Panc1 (cell line): ENCODE data around the gene OR14I1. TPM values are rescaled to one million over a fixed set of nuclear protein-coding genes. Genes with fewer than 3 reads are reported as not detected.

Experiments
- ATAC-seq: fragments of 200-7000 bp; cut with Tn5 transposase; 2 replicates; pipeline ENCODE4 v1.9.1; 2020; ENCODE audit warnings: mild to moderate bottlenecking, moderate library complexity
- BruUV-seq: library from RNA; stranded (reverse); fragments of 400-500 nt; replicated peaks from 2 replicates; lab custom pipeline; 2021; lab: Mats Ljungman, UMichigan
- CTCF ChIA-PET: fragments of 300-600 bp; sonication (Branson Sonifier 250); formaldehyde crosslinking; loops from one replicate; lab custom pipeline; 2022; ENCODE audit warnings: antibody characterized with exemption; lab: Charles Lee
- POLR2A ChIA-PET: fragments of 300-600 bp; sonication (Branson Sonifier 250); formaldehyde crosslinking; loops from one replicate; lab custom pipeline; 2022; ENCODE audit warnings: antibody characterized with exemption; lab: Charles Lee
- DNase-seq: peaks from one replicate; pipeline ENCODE4 v3.0.0-alpha.2; 2010; ENCODE audit warnings: low read depth, low spot score
- H3K27ac ChIP-seq: 2 replicates; pipeline ENCODE4 v1.5.1; 2011; ENCODE audit warnings: mild to moderate bottlenecking, low read length, inconsistent platforms
- H3K27me3 ChIP-seq: fragments of 200-500 bp; sonication (Bioruptor generic); 2 replicates; pipeline ENCODE4 v1.6.0; 2014; ENCODE audit warnings: low read length, inconsistent platforms; ENCODE audit not compliant: control insufficient read depth, insufficient read depth
- H3K36me3 ChIP-seq: fragments of 200-500 bp; sonication (Bioruptor generic); 2 replicates; pipeline ENCODE4 v1.5.1; 2014; ENCODE audit warnings: inconsistent platforms, mild to moderate bottlenecking, low read length, moderate library complexity; ENCODE audit not compliant: control insufficient read depth, insufficient read depth
- H3K4me1 ChIP-seq: 2 replicates; pipeline ENCODE4 v1.5.1; 2011; ENCODE audit warnings: inconsistent platforms, mild to moderate bottlenecking, low read length, moderate library complexity; ENCODE audit not compliant: control insufficient read depth, insufficient read depth
- H3K4me3 ChIP-seq, 2 experiments: 2 replicates each; pipeline ENCODE4 v1.5.1; 2011 to 2012; ENCODE audit warnings: low read depth in 2 of 2, low read length in 2 of 2, mild to moderate bottlenecking in 2 of 2, inconsistent platforms in 1 of 2, moderate library complexity in 1 of 2
- H3K9me3 ChIP-seq: fragments of 200-500 bp; sonication (Bioruptor generic); 2 replicates; pipeline ENCODE4 v1.5.1; 2014; ENCODE audit warnings: low read depth, mild to moderate bottlenecking, inconsistent platforms, low read length, moderate library complexity; ENCODE audit not compliant: control insufficient read depth, insufficient read depth
- CTCF ChIP-seq: fragments of 450-650 bp; IDR thresholded peaks from 2 replicates; pipeline ENCODE4 v1.5.1; 2017; ENCODE audit warnings: mild to moderate bottlenecking
- POLR2AphosphoS5 ChIP-seq: IDR thresholded peaks from 2 replicates; pipeline ENCODE4 v1.6.1; 2012; ENCODE audit warnings: mild to moderate bottlenecking, low read depth, low read length, moderate library complexity
- REST ChIP-seq, 2 experiments: IDR thresholded peaks; 2 replicates each; pipeline ENCODE4 v1.6.1; 2011 to 2012; ENCODE audit warnings: low read depth in 2 of 2, control low read depth in 1 of 2, low read length in 1 of 2, mild to moderate bottlenecking in 1 of 2, moderate library complexity in 1 of 2; ENCODE audit not compliant: insufficient read depth in 1 of 2
- SIN3A ChIP-seq: IDR thresholded peaks from 2 replicates; pipeline ENCODE4 v1.6.1; 2012; ENCODE audit warnings: low read depth, mild to moderate bottlenecking, low read length, moderate library complexity, borderline replicate concordance; ENCODE audit not compliant: insufficient read depth
- TCF7L2 ChIP-seq: IDR thresholded peaks from 2 replicates; pipeline ENCODE4 v1.6.1; 2011; ENCODE audit warnings: mild to moderate bottlenecking, low read depth, low read length, inconsistent platforms
- in situ Hi-C: cut with HindIII; loops from 2 replicates; pipeline ENCODE4 v1.10.0; 2016; ENCODE audit warnings: low sequenced_read_pairs, low pct_unique_long_range_greater_than_20kb
- intact Hi-C: fragments of 100-400 bp; cut with micrococcal nuclease; formaldehyde crosslinking; loops from one replicate; pipeline ENCODE4 v1.10.0; 2022; ENCODE audit not compliant: unreplicated experiment
- total RNA-seq: library from RNA; stranded (reverse); gene quantifications from one replicate; pipeline ENCODE4 v1.2.1, GENCODE V29; 2021; ENCODE audit not compliant: unreplicated experiment

The OR14I1 gene
- total RNA-seq, 1 experiment from 2014 or later: not detected

GRCh38 chr1:248737457-248737856 is 34.9 kb upstream of the OR14I1 start:
- no peak for DNase-seq
- H3K27ac ChIP-seq: no peak overlapping the region
- POLR2A ChIA-PET: no interaction called here
- in situ Hi-C loops: no loop called here
- H3K4me1 ChIP-seq: no peaks in the 10 kb centered on the region
- intact Hi-C loops: no loop called here
- H3K9me3 ChIP-seq: 0 out of 2 replicates have a peak, but pooled peaks cover 2% of the 10 kb centered on the region
- H3K4me3 ChIP-seq: no peak overlapping the region
- ATAC-seq: no peak
- BruUV-seq: no TSS peak
- no peaks in the 10 kb centered on the region for H3K36me3 ChIP-seq
- TF ChIP-seq TCF7L2 (no peak), SIN3A (no peak), POLR2AphosphoS5 (no peak), REST (IDR thresholded peaks at IDR 0.05; ENCODE audit: insufficient read depth in 1 of 2, low read depth in 2 of 2, low read length in 1 of 2) (no peak), CTCF (no peak)
- CTCF ChIA-PET: no interaction called here
- H3K27me3 ChIP-seq: no peaks in the 10 kb centered on the region

GRCh38 chr1:248736977-248737376 is 34.4 kb upstream of the OR14I1 start:
- ATAC-seq (no peak), DNase-seq (no peak)
- in situ Hi-C loops (no loop called here), intact Hi-C loops (no loop called here)
- Histone ChIP-seq H3K4me1 (no peaks in the 10 kb centered on the region), H3K27ac (no peak overlapping the region), H3K36me3 (no peaks in the 10 kb centered on the region), H3K9me3 (0 out of 2 replicates have a peak, but pooled peaks cover 2% of the 10 kb centered on the region), H3K4me3 (no peak overlapping the region), H3K27me3 (no peaks in the 10 kb centered on the region)
- TF ChIP-seq CTCF (no peak), POLR2AphosphoS5 (no peak), SIN3A (no peak), TCF7L2 (no peak), REST (IDR thresholded peaks at IDR 0.05; ENCODE audit: insufficient read depth in 1 of 2, low read depth in 2 of 2, low read length in 1 of 2) (no peak)
- no TSS peak for BruUV-seq
- ChIA-PET CTCF (no interaction called here), POLR2A (no interaction called here)
